GM19468 (cell line): ENCODE measurements around the gene MYO9A.
"Not testable (repeated sequence)": the region's sequence is repeated elsewhere in the genome, so short reads cannot be mapped to it uniquely, and the experiment has no call there.

Experiments used
- ATAC-seq: cut with Tn5 transposase; IDR thresholded peaks from one replicate; pipeline ENCODE4 v1.9.1; 2021; ENCODE audit warnings: mild to moderate bottlenecking, moderate library complexity, moderate number of reproducible peaks; ENCODE audit not compliant: unreplicated experiment; ENCODE audit errors: extremely low read depth

The MYO9A gene

GRCh38 chr15:72139667-72140066 is 21.7 kb upstream of the MYO9A start:
- no peak for ATAC-seq

- no peak for ATAC-seq
Measured at GRCh38 chr15:72136170-72137051, 18.5 kb upstream of the MYO9A start.

- no peak for ATAC-seq
Measured at GRCh38 chr15:72135719-72136118, 17.8 kb upstream of the MYO9A start.

GRCh38 chr15:72133211-72133610 is 15.3 kb upstream of the MYO9A start:
- no peak for ATAC-seq

GRCh38 chr15:72131922-72132321 is 14.0 kb upstream of the MYO9A start:
- no peak for ATAC-seq

GRCh38 chr15:72130272-72130671 is 12.3 kb upstream of the MYO9A start:
- ATAC-seq: no peak

- no peak for ATAC-seq
Measured at GRCh38 chr15:72128359-72128758, 10.4 kb upstream of the MYO9A start.

- no peak for ATAC-seq
Measured at GRCh38 chr15:72127724-72128322, 9.9 kb upstream of the MYO9A start.

- no peak for ATAC-seq
Measured at GRCh38 chr15:72124218-72124617, 6.3 kb upstream of the MYO9A start.

- peak; percentile 17 for ATAC-seq
Measured at GRCh38 chr15:72117486-72118016, 399 bp downstream of the MYO9A start.

- no peak for ATAC-seq
Measured at GRCh38 chr15:72116731-72117485, 1.0 kb downstream of the MYO9A start.

- ATAC-seq: no peak
Measured at GRCh38 chr15:72113347-72114031, 4.5 kb downstream of the MYO9A start.

- ATAC-seq: no peak
Measured at GRCh38 chr15:72112805-72113204, 5.1 kb downstream of the MYO9A start.

- no peak for ATAC-seq
Measured at GRCh38 chr15:72112116-72112515, 5.8 kb downstream of the MYO9A start.

- ATAC-seq: no peak
Measured at GRCh38 chr15:72110355-72110754, 7.6 kb downstream of the MYO9A start.

- no peak for ATAC-seq
Measured at GRCh38 chr15:72106068-72106467, 11.9 kb downstream of the MYO9A start.

- ATAC-seq: no peak
Measured at GRCh38 chr15:72105111-72105510, 12.8 kb downstream of the MYO9A start.

- not testable (repeated sequence) for ATAC-seq
Measured at GRCh38 chr15:72100551-72100950, 17.4 kb downstream of the MYO9A start.

GRCh38 chr15:72099155-72099554 is 18.8 kb downstream of the MYO9A start:
- ATAC-seq: no peak

GRCh38 chr15:72098040-72098439 is 19.9 kb downstream of the MYO9A start:
- no peak for ATAC-seq
